SU-DHL-6 (cell line): ENCODE results near the gene CABLES2.

Experiments used
- CTCF ChIP-seq: fragments of 200-600 bp; sonication (generic); IDR thresholded peaks from one replicate; pipeline ENCODE4 v1.5.1; 2017; ENCODE audit warnings: antibody characterized with exemption, mild to moderate bottlenecking, low read length, moderate library complexity; ENCODE audit not compliant: insufficient read depth, poor library complexity, severe bottlenecking
- EZH2phosphoT487 ChIP-seq: fragments of 200-600 bp; sonication (generic), shearing (Covaris generic); conservative IDR thresholded peaks from 2 replicates; pipeline ENCODE4 v1.6.1; 2018; ENCODE audit warnings: mild to moderate bottlenecking, antibody characterized with exemption, low read length, moderate library complexity, mixed read lengths

- no peak for TF ChIP-seq CTCF
- no peak for TF ChIP-seq EZH2phosphoT487
Measured at GRCh38 chr20:62427172-62428001, 20.3 kb upstream of the CABLES2 start, which contains the start of gene RBBP8NL.
